ENCODE data around the gene CALML5. TPM values are rescaled to one million over a fixed set of nuclear protein-coding genes. Genes with fewer than 3 reads are reported as not detected.

Gene CALML5
- total RNA-seq, 4 donors from 2014 or later, result not detected

GRCh38 chr10:5504146-5505072 lies 5.0 kb upstream of the CALML5 start:
- TF ChIP-seq, protein P1, sequence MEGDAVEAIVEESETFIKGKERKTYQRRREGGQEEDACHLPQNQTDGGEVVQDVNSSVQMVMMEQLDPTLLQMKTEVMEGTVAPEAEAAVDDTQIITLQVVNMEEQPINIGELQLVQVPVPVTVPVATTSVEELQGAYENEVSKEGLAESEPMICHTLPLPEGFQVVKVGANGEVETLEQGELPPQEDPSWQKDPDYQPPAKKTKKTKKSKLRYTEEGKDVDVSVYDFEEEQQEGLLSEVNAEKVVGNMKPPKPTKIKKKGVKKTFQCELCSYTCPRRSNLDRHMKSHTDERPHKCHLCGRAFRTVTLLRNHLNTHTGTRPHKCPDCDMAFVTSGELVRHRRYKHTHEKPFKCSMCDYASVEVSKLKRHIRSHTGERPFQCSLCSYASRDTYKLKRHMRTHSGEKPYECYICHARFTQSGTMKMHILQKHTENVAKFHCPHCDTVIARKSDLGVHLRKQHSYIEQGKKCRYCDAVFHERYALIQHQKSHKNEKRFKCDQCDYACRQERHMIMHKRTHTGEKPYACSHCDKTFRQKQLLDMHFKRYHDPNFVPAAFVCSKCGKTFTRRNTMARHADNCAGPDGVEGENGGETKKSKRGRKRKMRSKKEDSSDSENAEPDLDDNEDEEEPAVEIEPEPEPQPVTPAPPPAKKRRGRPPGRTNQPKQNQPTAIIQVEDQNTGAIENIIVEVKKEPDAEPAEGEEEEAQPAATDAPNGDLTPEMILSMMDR (IDR thresholded peaks at IDR 0.05; ENCODE audit: low read depth), result no peak

GRCh38 chr10:5503477-5503835 lies 4.1 kb upstream of the CALML5 start:
- TF ChIP-seq, protein P1 (IDR thresholded peaks at IDR 0.05; ENCODE audit: low read depth), result no peak

DNA sequence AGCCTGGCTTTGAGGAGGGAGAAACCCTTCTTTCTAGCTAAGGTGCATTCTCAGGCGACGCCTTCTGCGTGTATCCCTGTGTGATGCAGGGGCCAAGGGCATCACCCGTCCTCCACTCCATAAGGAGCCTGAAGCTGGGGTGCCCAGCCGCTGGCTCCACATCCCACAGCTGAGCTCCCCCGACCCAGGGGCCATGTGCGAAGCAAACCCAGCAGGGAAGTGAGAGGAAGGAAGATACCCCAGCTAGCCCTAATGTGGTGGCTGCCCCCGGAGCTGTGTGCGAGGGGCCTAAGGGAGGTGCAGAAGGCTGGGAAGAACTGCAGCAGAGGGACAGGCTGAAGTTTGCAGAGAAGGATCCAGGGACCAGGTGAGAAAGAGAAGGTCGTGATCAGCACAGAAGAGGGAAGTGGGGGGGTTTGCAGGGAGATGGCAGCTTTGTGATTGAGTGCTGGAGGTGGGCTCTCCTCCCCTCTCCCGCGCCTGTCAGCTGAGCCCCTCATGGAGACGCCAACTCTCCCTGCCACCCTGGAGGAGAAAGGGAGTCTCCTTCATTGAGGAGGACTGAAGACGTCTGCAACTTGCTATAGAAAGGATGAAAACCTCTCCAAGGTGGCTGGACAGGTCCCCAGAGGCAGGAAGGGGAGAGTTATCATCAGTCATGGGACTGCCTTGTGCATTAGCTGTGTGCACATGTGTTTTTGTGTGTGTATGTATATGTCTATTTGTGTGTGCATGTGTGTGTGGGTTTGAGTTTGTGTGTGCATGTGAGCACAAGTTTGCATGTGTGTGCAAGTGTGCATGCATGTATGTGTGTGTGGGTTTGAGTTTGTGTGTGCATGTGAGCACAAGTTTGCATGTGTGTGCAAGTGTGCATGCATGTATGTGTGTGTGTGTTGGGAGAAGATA lies 3.5 kb upstream of the CALML5 start:
- TF ChIP-seq, protein P1 (IDR thresholded peaks at IDR 0.05; ENCODE audit: low read depth), result no peak

GRCh38 chr10:5502061-5502521 lies 2.7 kb upstream of the CALML5 start:
- TF ChIP-seq, protein P1 (IDR thresholded peaks at IDR 0.05; ENCODE audit: low read depth), result no peak

GRCh38 chr10:5500910-5501309 lies 1.5 kb upstream of the CALML5 start:
- TF ChIP-seq, protein P1 (IDR thresholded peaks at IDR 0.05; ENCODE audit: low read depth), result no peak

- TF ChIP-seq, protein P1 (IDR thresholded peaks at IDR 0.05; ENCODE audit: low read depth), result no peak
Measured at GRCh38 chr10:5500162-5500670, 846 bp upstream of the CALML5 start.
